Loucy (cell line): ENCODE measurements around the gene ASB11.

Source experiments
- H2AFZ ChIP-seq: fragments of 200-600 bp; sonication (generic); 2 replicates; pipeline ENCODE4 v1.6.0; 2016; ENCODE audit warnings: antibody characterized with exemption, mild to moderate bottlenecking, low read length, moderate library complexity
- H3F3A ChIP-seq: fragments of 200-600 bp; 2 replicates; pipeline ENCODE4 v1.6.0; 2016; ENCODE audit warnings: antibody characterized with exemption, low read depth, mild to moderate bottlenecking
- H3K27me3 ChIP-seq: fragments of 200-600 bp; sonication (generic); 2 replicates; pipeline ENCODE4 v1.6.1; 2014; ENCODE audit warnings: low read length, mild to moderate bottlenecking; ENCODE audit not compliant: insufficient read depth, poor library complexity, severe bottlenecking
- H3K36me3 ChIP-seq: fragments of 200-600 bp; sonication (generic); 2 replicates; pipeline ENCODE4 v1.6.1; 2016; ENCODE audit warnings: low read length; ENCODE audit not compliant: insufficient read depth
- H3K4me1 ChIP-seq: fragments of 200-600 bp; sonication (generic); 2 replicates; pipeline ENCODE4 v1.5.1; 2014; ENCODE audit warnings: low read length, mild to moderate bottlenecking; ENCODE audit not compliant: insufficient read depth, poor library complexity, severe bottlenecking
- H3K4me2 ChIP-seq: fragments of 200-600 bp; sonication (generic); 2 replicates; pipeline ENCODE4 v1.6.0; 2014; ENCODE audit warnings: antibody characterized with exemption, low read length, low read depth, mild to moderate bottlenecking; ENCODE audit not compliant: poor library complexity, severe bottlenecking
- H3K4me3 ChIP-seq: fragments of 200-600 bp; sonication (generic); 2 replicates; pipeline ENCODE4 v1.5.1; 2014; ENCODE audit warnings: low read length, mild to moderate bottlenecking, mixed read lengths; ENCODE audit not compliant: poor library complexity, severe bottlenecking
- H3K79me2 ChIP-seq: fragments of 200-600 bp; sonication (generic); 2 replicates; pipeline ENCODE4 v1.6.1; 2014; ENCODE audit warnings: low read length; ENCODE audit not compliant: insufficient read depth
- H3K9ac ChIP-seq: fragments of 200-600 bp; sonication (generic); 2 replicates; pipeline ENCODE4 v1.6.0; 2014; ENCODE audit warnings: mild to moderate bottlenecking, low read depth, low read length, moderate library complexity; ENCODE audit not compliant: poor library complexity, severe bottlenecking
- H3K9me2 ChIP-seq: fragments of 200-600 bp; sonication (generic); replicated peaks from 2 replicates; pipeline ENCODE4 v1.6.1; 2016; ENCODE audit warnings: low read depth, low read length, mixed read lengths
- H3K9me3 ChIP-seq: fragments of 200-600 bp; sonication (generic); 2 replicates; pipeline ENCODE4 v1.6.1; 2014; ENCODE audit warnings: mild to moderate bottlenecking, antibody characterized with exemption, low read length, low read depth; ENCODE audit not compliant: insufficient read depth
- H4K20me1 ChIP-seq: fragments of 200-600 bp; sonication (generic); 2 replicates; pipeline ENCODE4 v1.6.0; 2014; ENCODE audit warnings: antibody characterized with exemption, low read length, mild to moderate bottlenecking; ENCODE audit not compliant: insufficient read depth, poor library complexity, severe bottlenecking
- EZH2phosphoT487 ChIP-seq: fragments of 200-600 bp; IDR thresholded peaks from 2 replicates; pipeline ENCODE4 v1.6.1; 2018; ENCODE audit warnings: antibody characterized with exemption, mild to moderate bottlenecking, moderate library complexity, borderline replicate concordance
- TF ChIP-seq, protein P1 (sequence below): fragments of 200-600 bp; sonication (generic); conservative IDR thresholded peaks from 2 replicates; pipeline ENCODE4 v1.5.1; 2014; ENCODE audit warnings: mild to moderate bottlenecking, antibody characterized with exemption, low read length

The ASB11 gene

DNA sequence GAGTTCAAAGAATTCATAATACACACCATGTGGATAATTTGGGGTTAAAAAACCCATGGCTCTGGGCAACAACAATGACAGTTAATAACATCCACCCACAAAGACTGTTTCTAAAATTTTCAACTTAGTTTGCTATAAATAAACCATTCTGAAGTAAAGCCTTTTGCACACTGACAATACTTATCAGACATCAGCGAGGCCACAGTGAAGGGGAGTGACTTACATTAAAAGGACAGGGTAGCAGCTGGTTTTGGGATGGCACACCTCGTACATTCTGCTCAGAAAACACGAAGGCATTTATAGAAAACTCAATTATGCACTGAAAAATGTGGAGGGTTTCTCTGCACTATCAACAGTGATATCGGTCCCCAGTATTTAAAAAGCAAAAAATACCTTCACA, 4.9 kb upstream of the ASB11 start:
- Histone ChIP-seq H3F3A (no peaks in the 10 kb centered on the region), H3K79me2 (no peaks in the 10 kb centered on the region), H4K20me1 (no peaks in the 10 kb centered on the region), H3K4me3 (no peak overlapping the region), H3K4me1 (no peaks in the 10 kb centered on the region), H3K9me3 (no peaks in the 10 kb centered on the region), H3K4me2 (no peak overlapping the region), H3K36me3 (peaks cover 17% of the 10 kb centered on the region; the same call in 1 of the 2 replicates), H2AFZ (no peak overlapping the region), H3K27me3 (no peaks in the 10 kb centered on the region), H3K9me2 (no peaks in the 10 kb centered on the region), H3K9ac (no peak overlapping the region)
- TF ChIP-seq, protein P1, sequence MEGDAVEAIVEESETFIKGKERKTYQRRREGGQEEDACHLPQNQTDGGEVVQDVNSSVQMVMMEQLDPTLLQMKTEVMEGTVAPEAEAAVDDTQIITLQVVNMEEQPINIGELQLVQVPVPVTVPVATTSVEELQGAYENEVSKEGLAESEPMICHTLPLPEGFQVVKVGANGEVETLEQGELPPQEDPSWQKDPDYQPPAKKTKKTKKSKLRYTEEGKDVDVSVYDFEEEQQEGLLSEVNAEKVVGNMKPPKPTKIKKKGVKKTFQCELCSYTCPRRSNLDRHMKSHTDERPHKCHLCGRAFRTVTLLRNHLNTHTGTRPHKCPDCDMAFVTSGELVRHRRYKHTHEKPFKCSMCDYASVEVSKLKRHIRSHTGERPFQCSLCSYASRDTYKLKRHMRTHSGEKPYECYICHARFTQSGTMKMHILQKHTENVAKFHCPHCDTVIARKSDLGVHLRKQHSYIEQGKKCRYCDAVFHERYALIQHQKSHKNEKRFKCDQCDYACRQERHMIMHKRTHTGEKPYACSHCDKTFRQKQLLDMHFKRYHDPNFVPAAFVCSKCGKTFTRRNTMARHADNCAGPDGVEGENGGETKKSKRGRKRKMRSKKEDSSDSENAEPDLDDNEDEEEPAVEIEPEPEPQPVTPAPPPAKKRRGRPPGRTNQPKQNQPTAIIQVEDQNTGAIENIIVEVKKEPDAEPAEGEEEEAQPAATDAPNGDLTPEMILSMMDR = no peak

DNA sequence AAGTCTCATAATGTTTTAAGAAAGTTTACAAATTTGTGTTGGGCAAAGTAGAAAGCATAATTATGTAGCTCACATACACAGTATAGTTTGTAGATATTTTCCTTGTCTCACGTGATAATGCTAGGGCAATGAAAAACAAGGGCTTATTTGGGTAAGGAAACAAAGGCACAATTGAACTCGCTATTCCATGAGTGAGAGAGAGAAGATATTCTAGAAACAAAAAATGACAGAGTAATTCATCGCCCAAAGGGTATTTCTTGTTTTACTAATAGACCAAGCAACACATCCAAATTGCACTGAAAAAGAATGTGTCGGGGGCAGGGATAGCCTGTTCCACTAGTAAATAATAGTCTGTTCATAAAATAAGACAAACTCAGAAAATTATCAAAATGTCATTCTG, 3.6 kb upstream of the ASB11 start:
- H3K9me2 ChIP-seq = no peaks in the 10 kb centered on the region
- TF ChIP-seq EZH2phosphoT487 = no peak
- TF ChIP-seq, protein P1 = no peak
- no peaks in the 10 kb centered on the region for H3F3A ChIP-seq
- no peaks in the 10 kb centered on the region for H3K27me3 ChIP-seq
- no peak overlapping the region for H3K4me3 ChIP-seq
- H3K4me2 ChIP-seq = no peak overlapping the region
- no peaks in the 10 kb centered on the region for H3K4me1 ChIP-seq
- peaks cover 13% of the 10 kb centered on the region; the same call in 1 of the 2 replicates for H3K36me3 ChIP-seq
- H2AFZ ChIP-seq = no peak overlapping the region
- no peaks in the 10 kb centered on the region for H3K79me2 ChIP-seq
- H3K9me3 ChIP-seq = no peaks in the 10 kb centered on the region
- H4K20me1 ChIP-seq = no peaks in the 10 kb centered on the region
- no peak overlapping the region for H3K9ac ChIP-seq

- Histone ChIP-seq H3K27me3 (no peaks in the 10 kb centered on the region), H2AFZ (no peak overlapping the region), H3K9ac (no peak overlapping the region), H3K9me3 (no peaks in the 10 kb centered on the region), H3K36me3 (no peaks in the 10 kb centered on the region), H3K9me2 (no peaks in the 10 kb centered on the region), H3K4me3 (no peak overlapping the region), H3K4me2 (no peak overlapping the region), H3K79me2 (no peaks in the 10 kb centered on the region), H3F3A (no peaks in the 10 kb centered on the region), H4K20me1 (no peaks in the 10 kb centered on the region), H3K4me1 (no peaks in the 10 kb centered on the region)
- TF ChIP-seq, protein P1 = no peak
- TF ChIP-seq EZH2phosphoT487 = no peak
Measured at GRCh38 chrX:15314472-15314871, 968 bp downstream of the ASB11 start.
